D721Med (cell line): ENCODE measurements around the gene NKAIN4.

Experiments
- DNase-seq: peaks from one replicate; pipeline ENCODE4 v3.0.0; 2011; ENCODE audit warnings: low spot score; ENCODE audit not compliant: insufficient read length
- FAIRE-seq: peaks from 2 replicates; lab custom pipeline; 2011; peaks lifted over from hg19 to GRCh38; lab: Jason Lieb, UNC
- CTCF ChIP-seq: IDR thresholded peaks from 2 replicates; pipeline ENCODE4 v1.5.1; 2012; ENCODE audit warnings: mild to moderate bottlenecking, control low read depth; ENCODE audit not compliant: insufficient read depth; ENCODE audit errors: missing control alignments

Gene NKAIN4

GRCh38 chr20:63292904-63293303 is 38.6 kb upstream of the NKAIN4 start, which contains the start of gene COL20A1:
COL20A1 (plus strand) TSS chr20:63293186; CDS start chr20:63295108, 1,922 bp downstream.
- no peak for TF ChIP-seq CTCF
- no peak for FAIRE-seq
- DNase-seq, result no peak

GRCh38 chr20:63292292-63292701 is 38.0 kb upstream of the NKAIN4 start:
- DNase-seq (no peak), FAIRE-seq (no peak)
- no peak for TF ChIP-seq CTCF

GRCh38 chr20:63291811-63292210 is 37.5 kb upstream of the NKAIN4 start:
- no peak for TF ChIP-seq CTCF
- DNase-seq (no peak), FAIRE-seq (no peak)

- DNase-seq (peak; percentile 86), FAIRE-seq (no peak)
- TF ChIP-seq CTCF, result peak; percentile 56
These were observed 36.6 kb upstream of the NKAIN4 start for GRCh38 chr20:63290677-63291472.

- FAIRE-seq (no peak), DNase-seq (no peak)
- TF ChIP-seq CTCF, result no peak
These were observed 35.9 kb upstream of the NKAIN4 start for GRCh38 chr20:63290136-63290676.

GRCh38 chr20:63289311-63290135 is 35.3 kb upstream of the NKAIN4 start:
- no peak for TF ChIP-seq CTCF
- no peak for DNase-seq
- no peak for FAIRE-seq
